NCI-H1105 (cell line): ENCODE measurements around the gene TMEM169.
A peak's percentile ranks its signal among the peaks of the same experiment; 100 is the strongest.

Source experiments
- DNase-seq: peaks from one replicate; lab custom pipeline; 2025; lab: John Stamatoyannopoulos, UW

Gene TMEM169

DNA sequence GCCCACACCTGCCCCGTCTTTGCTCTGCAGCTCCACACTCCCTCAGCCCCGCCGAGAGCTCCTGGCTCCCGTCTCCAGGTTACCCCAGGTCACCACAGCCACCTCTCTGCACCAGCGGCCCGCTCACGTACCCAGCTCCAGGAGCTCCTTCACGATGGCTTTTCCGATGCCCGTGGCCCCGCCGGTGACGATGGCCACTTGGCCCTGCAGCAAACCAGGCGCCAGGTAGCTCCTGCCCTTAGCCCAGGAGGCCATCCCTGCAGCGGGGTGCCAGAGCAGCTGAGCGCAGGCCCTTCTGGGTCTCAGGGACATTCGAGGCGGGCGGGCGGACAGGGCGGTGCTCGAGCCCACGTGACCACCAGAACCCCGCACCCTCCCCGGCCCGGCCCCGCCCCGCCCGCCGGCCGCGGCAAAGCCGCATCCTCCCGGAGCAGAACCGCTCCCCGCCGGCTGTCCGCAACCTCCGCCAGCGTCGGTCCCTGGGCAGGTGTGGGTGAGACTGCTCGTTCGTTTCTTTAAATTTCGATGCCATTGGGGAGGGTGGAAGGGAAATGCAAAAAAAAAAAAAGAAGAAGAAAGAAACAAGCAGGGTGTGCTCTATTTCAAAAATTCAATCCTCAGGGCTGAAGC is at the start of gene TMEM169, which contains the start of gene PECR:
Gene TMEM169 (plus strand): TSS at position 433 of the 630 bp plus-strand sequence. CDS start 14,045 bp downstream, outside the sequence.
Gene PECR (minus strand): TSS at position 323 of the 630 bp plus-strand sequence. CDS start 68 bp downstream, at position 255.
- peak; percentile 81 for DNase-seq

DNA sequence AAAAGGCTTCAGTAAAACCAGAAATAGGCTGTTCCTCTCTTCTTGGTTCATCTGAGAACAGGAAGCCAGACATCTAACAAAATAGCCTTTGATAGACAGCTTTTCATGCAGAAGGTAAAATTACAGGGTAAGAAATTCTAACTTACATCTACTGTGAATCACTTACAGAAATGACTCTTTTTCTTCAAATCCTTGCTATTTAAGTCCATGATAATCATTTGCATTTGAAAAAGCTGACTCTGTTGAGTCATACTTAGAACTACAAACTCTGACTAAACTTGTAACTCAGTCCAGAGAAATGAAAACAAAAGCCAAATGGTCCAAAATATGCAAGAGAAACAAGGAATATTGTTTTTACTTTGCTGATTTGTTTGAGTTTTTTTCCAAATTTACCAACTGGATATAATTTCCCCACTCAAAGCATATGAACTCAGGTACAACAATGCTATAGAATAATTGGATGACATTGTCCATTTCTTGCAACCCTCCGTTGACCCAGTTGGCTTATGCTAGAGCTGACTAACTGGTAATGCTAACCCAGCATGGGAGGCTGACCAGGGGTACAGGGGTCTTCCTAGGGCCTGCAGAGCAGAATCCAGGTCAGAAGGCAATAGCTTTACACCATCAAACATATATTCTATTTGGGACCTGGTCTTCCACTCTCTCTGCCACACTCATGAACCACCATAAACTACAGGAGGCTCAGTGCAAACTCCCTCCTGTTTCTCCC is 49.6 kb upstream of the TMEM169 start:
- DNase-seq, result no peak

GRCh38 chr2:216033403-216033802 is 48.3 kb upstream of the TMEM169 start:
- DNase-seq, result no peak

GRCh38 chr2:216034065-216034464 is 47.7 kb upstream of the TMEM169 start:
- peak; percentile 17 for DNase-seq

DNA sequence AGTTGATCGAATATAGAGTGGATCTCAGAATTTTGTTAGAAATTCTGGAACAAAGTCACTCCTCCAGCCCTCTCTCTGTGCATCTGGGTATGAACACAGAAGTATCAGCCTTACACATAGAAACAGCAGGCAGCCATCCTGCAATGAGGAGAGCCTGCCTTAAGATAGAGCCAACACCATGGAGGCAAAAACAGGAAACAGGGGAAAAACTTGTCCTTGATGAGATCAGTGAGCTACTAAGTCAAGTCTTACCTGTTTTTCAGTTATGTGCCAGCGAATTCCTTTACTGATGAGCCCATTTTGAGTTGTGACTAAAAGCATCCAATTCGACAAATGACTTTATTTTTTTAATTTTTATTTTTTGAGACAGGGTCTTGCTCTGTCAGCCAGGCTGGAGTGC is 41.8 kb upstream of the TMEM169 start:
- no peak for DNase-seq

DNA sequence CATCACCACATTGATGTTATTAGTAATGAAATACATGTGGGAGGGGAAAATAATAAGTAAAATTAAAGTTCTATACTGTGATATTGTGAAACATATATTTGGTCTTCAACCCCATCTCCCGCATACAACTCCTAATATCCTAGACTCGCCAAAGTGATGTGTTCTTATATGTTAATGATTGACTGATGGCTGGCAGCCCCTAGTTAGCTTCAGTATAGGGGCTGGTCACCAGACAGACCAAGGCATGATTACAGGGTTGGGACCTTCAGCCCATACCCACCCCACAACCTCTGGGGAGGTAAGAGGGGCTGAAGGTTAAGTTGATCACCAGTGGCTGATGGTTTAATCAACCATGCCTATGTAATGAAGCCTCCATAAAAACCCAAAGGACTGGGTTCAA is 40.3 kb upstream of the TMEM169 start:
- no peak for DNase-seq

DNA sequence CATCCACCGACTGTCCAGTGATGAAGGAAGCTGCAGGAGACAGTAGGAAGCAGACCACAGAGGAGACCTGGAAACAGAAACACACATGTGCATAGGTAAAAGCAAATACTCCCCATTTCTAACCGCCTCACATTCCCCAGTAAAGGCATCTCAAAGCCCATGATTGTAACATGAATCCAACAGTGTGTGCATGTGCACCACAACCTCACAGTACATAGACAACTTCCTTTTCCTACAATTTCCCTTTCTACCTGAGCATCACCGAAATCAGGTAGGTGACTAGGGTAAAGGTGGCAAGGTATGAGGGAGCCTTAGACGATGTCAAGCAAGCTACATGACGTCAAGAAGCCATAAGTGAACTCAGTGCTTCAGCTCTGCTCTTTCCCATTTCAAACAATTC is 37.8 kb upstream of the TMEM169 start:
- DNase-seq, result no peak

DNA sequence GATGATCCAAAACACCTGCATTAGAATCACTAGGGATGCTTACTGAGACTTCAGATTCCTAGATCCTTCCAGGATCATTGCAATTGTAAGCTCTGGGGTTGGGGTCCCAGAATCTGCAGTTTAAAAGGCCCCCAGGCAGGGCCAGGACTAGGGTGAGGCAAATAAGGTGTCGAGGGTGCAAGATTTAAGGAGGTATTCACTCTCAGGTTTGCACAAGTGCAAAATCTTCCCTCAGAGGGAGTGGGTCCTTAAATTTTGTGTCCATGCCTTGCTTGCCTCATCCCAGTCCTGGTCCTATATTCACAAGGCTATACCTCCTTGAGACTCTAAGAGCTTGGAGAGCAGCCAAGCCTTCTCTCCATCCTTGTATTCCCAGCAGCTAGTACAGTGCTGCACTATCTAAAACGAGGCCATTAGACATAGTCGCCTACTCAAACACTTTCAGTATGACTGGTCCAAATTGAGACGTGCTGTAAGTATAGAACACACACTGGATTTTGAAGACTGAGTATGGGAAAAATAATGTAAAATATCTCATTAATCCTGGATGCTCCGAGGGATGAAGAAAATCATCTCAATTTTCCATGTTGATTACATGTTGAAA is 36.7 kb upstream of the TMEM169 start:
- DNase-seq, result no peak

GRCh38 chr2:216047397-216047796 is 34.3 kb upstream of the TMEM169 start:
- DNase-seq, result no peak

DNA sequence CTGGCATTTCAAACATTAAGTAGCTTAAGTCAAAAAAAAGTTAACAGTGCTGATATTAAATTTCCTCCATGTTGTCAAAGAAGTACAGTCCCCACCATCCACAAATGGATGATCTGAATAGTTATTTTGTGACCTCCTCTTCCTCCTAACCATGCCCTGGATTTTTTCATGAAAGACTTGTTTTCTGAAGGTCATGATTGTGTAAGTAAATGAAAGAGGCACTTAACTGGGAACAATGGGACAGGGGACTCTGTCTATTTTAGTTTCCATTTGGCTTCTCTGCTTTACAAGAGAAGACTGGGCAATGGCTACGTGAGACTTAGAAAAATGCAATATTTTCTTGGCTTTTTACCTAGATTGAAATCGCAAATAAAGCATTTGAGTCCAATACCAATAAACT is 32.3 kb upstream of the TMEM169 start:
- no peak for DNase-seq

DNA sequence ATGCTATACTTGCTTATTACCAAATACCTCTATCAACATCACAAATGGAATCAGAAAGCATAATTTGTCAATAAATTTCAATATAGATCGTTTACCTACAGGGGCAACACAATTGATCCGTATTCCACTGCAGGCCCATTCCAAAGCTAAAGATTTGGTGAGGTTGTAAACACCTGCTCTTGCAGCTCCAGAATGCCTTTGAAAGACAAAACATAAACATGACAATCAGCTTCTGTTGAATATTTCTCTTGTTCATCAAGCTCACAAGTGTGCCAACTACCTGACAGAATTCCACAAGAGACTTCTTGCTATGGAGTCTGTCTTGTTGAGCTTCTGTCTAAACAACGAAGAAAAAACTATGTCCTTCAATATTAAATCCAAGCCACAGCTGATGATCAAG is 30.4 kb upstream of the TMEM169 start:
- no peak for DNase-seq

- no peak for DNase-seq
Observed at GRCh38 chr2:216052420-216052819, 29.3 kb upstream of the TMEM169 start.

DNA sequence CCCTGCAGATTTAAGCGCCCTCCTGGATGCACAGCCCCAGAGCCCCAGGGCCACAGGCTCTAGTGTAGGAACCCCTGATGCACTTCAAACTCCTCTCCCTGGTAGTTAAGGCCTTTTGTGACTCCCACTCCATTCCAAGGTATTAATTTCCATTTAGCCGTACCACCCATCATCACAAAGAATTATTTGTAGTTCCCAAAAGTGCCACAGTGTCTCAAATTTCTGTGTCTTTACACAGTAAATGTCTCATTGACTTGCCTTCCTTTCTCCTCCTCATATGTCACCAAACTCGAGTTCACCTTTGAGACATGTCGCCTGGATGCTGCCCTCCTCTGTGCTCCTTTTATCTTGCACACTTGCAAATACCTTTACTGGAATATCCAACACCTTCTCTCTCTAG is 26.0 kb upstream of the TMEM169 start:
- DNase-seq, result no peak

- no peak for DNase-seq
Observed at GRCh38 chr2:216056739-216057138, 25.0 kb upstream of the TMEM169 start.

DNA sequence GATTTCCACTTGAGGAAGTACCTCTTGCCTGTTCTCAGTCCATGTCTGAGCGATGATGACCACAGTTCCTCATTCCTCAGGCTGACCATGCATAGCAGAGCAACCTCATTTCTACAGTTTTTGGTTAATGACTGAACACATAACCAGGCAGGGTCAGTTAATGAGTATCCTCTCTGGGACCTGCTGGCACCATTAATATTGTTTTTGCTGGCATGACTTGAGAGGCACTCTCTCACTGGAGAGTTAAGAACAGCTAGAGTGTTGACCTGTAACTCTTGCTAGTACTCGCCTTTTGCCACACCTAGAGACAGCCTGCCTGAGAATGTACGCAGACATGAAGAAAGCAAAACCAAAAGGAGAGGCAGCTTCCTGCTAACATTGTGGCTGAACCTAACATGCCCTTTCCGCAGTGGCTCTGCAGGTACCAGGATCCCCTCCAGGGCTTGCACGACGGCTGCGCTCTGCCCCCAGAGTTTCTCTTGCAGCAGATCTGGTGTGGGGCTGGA is 24.0 kb upstream of the TMEM169 start:
- no peak for DNase-seq

DNA sequence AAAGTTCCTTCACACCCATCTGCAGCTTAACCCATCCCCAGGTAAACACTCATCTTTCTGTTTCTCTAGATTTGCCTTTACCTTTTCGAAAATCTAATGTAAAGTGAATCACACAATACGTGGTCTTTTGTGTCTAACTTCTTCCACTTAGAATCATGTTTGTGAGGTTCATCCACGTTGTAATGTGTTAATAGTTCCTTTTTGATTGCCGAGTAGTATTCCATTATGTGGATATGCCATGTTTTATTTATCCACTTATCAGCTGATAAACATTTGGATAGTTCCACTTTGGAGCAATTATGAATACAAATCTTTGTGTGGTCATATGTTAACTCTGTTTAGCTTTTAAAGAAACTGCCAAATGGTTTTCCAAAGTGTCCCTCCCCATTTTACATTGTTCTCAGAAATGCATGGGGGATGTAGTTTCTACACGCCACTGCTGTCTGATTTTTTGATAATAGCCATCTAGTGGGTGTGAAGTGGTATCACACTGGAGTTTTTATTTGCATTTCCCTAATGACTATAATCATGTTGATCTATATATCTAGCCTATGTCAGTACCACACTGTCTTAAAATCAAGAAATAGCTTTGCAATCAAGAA is 22.4 kb upstream of the TMEM169 start:
- DNase-seq, result no peak

DNA sequence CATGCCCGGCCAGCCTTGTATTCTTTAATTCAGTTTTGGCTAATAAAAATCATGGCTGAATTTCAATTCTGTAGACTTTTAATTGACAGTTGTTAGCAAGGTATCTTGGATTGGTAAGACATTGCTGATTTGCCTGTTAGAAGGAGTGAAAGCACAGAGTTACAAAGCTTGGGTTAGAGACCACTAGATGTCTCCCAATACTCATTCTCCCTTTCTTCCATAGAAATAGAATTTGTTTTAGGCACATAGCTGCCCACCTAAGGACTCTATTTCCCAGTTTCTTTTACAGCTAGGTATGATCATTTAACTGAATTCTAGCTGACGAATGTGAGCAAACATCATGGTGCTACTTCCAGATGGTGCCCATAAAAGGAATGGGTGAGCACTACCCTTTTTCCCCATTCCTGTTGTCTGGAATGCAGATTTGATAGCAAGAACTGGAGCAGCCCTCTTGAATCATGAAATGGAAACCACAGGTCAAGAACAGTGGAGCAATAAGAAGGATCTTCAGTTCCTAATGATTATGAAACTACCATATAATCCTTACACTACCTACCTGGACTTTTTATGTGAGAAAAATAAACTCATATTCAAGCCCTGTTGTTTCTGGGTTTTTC is 17.6 kb upstream of the TMEM169 start:
- no peak for DNase-seq

GRCh38 chr2:216064665-216065064 is 17.1 kb upstream of the TMEM169 start:
- DNase-seq, result no peak

- DNase-seq, result no peak
Observed at GRCh38 chr2:216066230-216066629, 15.5 kb upstream of the TMEM169 start.

DNA sequence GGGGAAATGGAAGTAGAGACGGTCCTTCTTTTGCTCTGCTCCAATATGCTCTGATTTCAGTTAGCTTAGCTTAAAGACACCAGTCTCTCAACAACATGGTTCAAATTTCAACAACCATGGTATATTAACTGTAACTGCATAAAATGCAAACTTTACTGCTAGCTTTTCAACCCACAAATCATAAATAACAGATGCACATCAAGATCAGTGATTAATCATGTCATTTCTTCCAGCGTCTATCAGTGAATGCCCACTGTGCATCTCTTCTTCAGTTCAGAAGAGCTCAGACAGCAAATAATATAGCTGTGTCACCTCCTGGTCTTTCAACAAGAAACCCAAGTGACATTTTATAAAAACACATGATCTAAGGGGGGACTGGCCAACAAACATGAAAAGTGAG is 12.7 kb upstream of the TMEM169 start:
- DNase-seq, result no peak

- DNase-seq, result no peak
Observed at GRCh38 chr2:216070195-216070594, 11.5 kb upstream of the TMEM169 start.
